ES-I3 (cell line): ENCODE data around the gene ABHD3.
"Not testable (repeated sequence)": the region's sequence is repeated elsewhere in the genome, so short reads cannot be mapped to it uniquely, and the experiment has no call there.

Experiments used
- H3K36me3 ChIP-seq: 2 replicates; pipeline ENCODE4 v1.6.1; 2013; ENCODE audit warnings: mild to moderate bottlenecking, low read length, control low read depth, moderate library complexity; ENCODE audit not compliant: insufficient read depth
- H3K4me1 ChIP-seq: 2 replicates; pipeline ENCODE4 v1.6.1; 2013; ENCODE audit warnings: mild to moderate bottlenecking, control low read depth, low read length; ENCODE audit not compliant: insufficient read depth
- H3K9ac ChIP-seq: 2 replicates; pipeline ENCODE4 v1.6.1; 2013; ENCODE audit warnings: low read depth, mild to moderate bottlenecking, low read length, moderate library complexity
- H3K9me3 ChIP-seq: 2 replicates; pipeline ENCODE4 v1.6.1; 2013; ENCODE audit warnings: mild to moderate bottlenecking, low read length, moderate library complexity; ENCODE audit not compliant: control insufficient read depth, insufficient read depth

The ABHD3 gene

GRCh38 chr18:21704603-21705364, at the start of gene ABHD3:
ABHD3 (minus strand) TSS chr18:21704774; CDS start chr18:21704665, 109 bp downstream.
- no peaks in the 10 kb centered on the region for H3K4me1 ChIP-seq
- peak within 1 kb of the TSS; percentile 76 for H3K9ac ChIP-seq
- H3K9me3 ChIP-seq = no peaks in the 10 kb centered on the region
- H3K36me3 ChIP-seq = no peaks in the 10 kb centered on the region

DNA sequence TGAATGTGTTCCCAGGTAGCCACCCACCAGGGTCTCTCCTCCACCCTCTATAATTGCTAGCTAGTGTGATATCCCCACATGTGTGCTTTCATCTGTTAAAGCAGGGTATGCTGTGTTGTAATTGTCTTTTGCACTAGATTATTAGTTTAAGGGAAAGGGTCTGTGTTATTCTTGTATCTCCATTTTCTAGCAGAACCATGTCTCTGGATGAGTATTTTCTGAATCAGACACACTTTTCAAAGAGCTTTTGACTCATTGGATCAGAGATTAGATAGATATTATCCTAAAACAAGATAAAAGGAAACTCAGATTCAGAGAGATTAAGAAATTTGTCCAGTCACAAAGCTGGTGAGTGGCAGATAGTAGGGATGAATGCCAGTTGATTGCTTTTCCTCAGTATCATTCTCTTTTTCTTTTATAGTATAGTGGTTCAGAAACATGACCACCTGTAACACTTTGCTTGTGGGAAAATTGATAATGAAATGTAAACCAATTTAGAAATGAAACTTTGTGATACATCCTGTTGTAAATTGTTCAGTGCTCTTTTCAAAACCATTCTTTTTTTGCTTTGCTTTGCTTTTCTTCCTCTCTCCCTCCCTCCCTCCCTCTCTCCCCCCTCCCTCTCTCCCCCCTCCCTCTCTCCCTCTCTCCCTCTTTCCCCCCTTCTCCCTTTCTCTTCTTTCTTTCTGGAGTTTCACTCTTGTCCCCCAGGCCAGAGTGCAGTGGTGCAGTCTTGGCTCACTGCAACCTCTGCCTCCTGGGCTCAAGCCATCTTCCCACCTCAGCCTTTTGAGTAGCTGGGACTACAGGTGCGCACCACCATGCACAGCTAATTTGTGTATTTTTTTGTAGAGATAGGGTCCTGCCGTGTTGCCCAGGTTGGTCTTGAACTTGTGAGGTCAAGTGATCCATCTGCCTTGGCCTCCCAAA, 43.5 kb upstream of the ABHD3 start:
- Histone ChIP-seq H3K9me3 (no peaks in the 10 kb centered on the region), H3K36me3 (no peaks in the 10 kb centered on the region), H3K9ac (no peak overlapping the region), H3K4me1 (peaks cover 10% of the 10 kb centered on the region)

DNA sequence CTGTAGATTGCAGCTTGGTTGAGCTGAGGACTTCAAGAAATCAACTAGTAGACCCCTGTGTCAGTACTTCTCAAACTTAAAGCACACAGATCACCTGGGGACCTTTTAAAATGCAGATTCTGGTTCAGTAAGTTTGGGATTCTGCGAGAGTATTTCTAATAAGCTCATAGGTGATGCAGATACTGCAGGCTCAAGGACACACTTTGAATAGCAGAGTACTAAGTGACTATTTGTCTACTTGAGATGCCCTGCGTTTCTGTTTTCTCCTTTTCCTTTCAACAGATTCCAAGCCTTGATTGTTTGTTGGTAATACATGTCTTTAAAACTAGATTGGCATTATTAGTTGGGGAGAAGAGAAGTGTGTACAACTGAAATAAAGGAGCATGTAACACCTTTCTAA, 42.7 kb upstream of the ABHD3 start:
- Histone ChIP-seq H3K36me3 (no peaks in the 10 kb centered on the region), H3K4me1 (peaks cover 10% of the 10 kb centered on the region), H3K9ac (no peak overlapping the region), H3K9me3 (no peaks in the 10 kb centered on the region)

GRCh38 chr18:21745231-21745630, 40.7 kb upstream of the ABHD3 start:
- H3K4me1 ChIP-seq = peaks cover 10% of the 10 kb centered on the region
- no peak overlapping the region for H3K9ac ChIP-seq
- no peaks in the 10 kb centered on the region for H3K9me3 ChIP-seq
- H3K36me3 ChIP-seq = no peaks in the 10 kb centered on the region

- peaks cover 10% of the 10 kb centered on the region for H3K4me1 ChIP-seq
Observed at GRCh38 chr18:21743166-21743832, 38.7 kb upstream of the ABHD3 start.

GRCh38 chr18:21742315-21742687, 37.7 kb upstream of the ABHD3 start:
- Histone ChIP-seq H3K4me1 (peaks cover 4% of the 10 kb centered on the region), H3K36me3 (no peaks in the 10 kb centered on the region), H3K9ac (peak overlapping the region; percentile 97; the same call in 1 of the 2 replicates), H3K9me3 (no peaks in the 10 kb centered on the region)

More at GRCh38 chr18:21743166-21743832, 38.7 kb upstream of the ABHD3 start:
- Histone ChIP-seq H3K9ac (no peak overlapping the region; the same call in 1 of the 2 replicates), H3K9me3 (no peaks in the 10 kb centered on the region), H3K36me3 (no peaks in the 10 kb centered on the region)

DNA sequence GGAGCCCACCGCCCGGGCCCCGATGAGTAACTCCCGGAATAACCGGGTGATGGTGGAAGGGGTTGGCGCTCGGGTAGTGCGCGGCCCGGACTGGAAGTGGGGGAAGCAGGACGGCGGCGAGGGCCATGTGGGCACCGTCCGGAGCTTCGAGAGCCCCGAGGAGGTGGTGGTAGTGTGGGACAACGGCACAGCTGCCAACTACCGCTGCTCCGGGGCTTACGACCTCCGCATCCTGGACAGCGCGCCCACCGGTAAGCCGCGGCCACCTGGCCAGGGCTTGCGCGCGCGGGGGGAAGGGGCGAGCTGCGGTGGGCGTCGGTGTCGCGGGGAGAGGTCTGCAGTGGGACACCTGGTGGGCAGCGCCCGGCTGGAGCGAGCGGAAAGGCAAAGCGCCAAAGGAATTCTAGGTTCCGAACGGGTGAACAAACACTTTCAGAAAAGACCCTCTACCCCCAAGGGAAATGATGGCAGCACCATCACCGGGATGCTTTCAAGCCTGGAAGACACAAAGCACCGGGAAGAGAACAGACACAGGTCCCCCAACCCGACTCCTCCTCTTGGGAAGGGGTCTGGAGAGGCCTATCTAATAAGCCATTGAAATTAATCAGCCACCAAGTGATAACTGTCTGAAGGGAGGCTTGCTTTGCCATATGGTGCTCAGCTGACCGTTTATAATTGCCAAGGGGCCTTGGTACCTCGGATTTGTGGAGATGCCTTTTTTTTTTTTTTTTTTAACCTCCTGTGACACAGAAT, 37.2 kb upstream of the ABHD3 start:
- Histone ChIP-seq H3K9ac (peak overlapping the region; percentile 97), H3K36me3 (no peaks in the 10 kb centered on the region), H3K4me1 (no peaks in the 10 kb centered on the region; the same call in 1 of the 2 replicates), H3K9me3 (no peaks in the 10 kb centered on the region)

- H3K36me3 ChIP-seq = no peaks in the 10 kb centered on the region
- H3K4me1 ChIP-seq = no peaks in the 10 kb centered on the region; the same call in 1 of the 2 replicates
- H3K9ac ChIP-seq = peak overlapping the region; percentile 97
- no peaks in the 10 kb centered on the region for H3K9me3 ChIP-seq
Observed at GRCh38 chr18:21741312-21741561, 36.7 kb upstream of the ABHD3 start.

DNA sequence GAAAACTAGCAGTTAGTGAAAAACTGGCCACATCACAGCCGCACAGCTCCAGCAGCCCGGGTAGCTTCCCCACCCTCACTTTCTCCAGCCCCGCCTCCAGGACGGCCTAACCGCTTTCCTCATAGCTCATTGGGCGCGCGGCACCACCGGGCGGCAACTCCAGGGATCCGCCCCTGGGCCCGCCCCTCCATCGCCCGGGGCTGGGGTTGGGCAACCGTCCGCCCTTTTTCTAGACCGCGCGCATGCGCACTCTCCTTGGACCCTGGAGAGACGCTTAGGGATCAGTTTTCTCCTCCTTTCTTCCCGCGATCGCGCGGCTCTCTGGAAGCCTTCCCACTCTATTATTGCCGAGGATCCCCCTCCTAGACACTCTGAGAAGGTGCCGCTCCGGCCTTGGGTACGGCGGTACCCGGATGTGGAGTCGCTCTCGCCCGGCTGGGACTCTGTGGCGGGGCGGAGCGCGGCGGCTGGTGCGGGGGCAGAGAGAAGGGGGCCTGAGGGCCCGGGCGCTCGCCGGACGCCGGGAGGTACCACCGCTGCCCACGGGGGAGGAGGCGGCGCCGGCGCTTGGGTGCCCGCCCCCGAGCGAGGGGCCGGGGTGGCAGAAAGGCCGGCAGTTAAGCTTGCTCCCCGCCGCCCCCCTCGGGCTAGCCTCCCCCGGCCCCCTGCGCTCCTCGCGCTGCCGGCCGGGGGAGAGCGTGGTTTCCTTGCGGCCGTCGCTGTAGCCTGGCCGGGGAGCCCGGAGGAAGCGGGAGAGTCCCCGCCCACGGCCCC, 36.2 kb upstream of the ABHD3 start, which contains the start of gene MIB1:
Gene MIB1 (plus strand): TSS at position 255 of the 774 bp plus-strand sequence. CDS start 792 bp downstream, outside the sequence.
- no peaks in the 10 kb centered on the region for H3K9me3 ChIP-seq
- peak within 1 kb of the TSS; percentile 97 for H3K9ac ChIP-seq
- no peaks in the 10 kb centered on the region for H3K36me3 ChIP-seq
- no peaks in the 10 kb centered on the region; the same call in 1 of the 2 replicates for H3K4me1 ChIP-seq

- no peaks in the 10 kb centered on the region for H3K9me3 ChIP-seq
- no peaks in the 10 kb centered on the region for H3K36me3 ChIP-seq
- peak overlapping the region; percentile 36; the same call in 1 of the 2 replicates for H3K9ac ChIP-seq
- H3K4me1 ChIP-seq = peaks cover 6% of the 10 kb centered on the region
Observed at GRCh38 chr18:21739604-21740537, 35.3 kb upstream of the ABHD3 start.

DNA sequence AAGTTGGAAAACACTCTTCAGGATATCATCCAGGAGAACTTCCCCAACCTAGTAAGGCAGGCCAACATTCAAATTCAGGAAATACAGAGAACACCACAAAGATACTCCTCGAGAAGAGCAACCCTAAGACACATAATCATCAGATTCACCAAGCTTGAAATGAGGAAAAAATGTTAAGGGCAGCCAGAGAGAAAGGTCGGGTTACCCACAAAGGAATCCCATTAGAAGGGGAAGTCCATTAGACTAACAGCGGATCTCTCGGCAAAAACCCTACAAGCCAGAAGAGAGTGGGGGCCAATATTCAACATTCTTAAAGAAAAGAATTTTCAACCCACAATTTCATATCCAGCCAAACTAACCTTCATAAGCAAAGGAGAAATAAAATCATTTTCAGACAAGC, 32.4 kb upstream of the ABHD3 start:
- not testable (repeated sequence) for H3K9ac ChIP-seq, H3K36me3 ChIP-seq, H3K4me1 ChIP-seq, H3K9me3 ChIP-seq

- Histone ChIP-seq H3K36me3 (no peaks in the 10 kb centered on the region), H3K9ac (no peak overlapping the region), H3K9me3 (no peaks in the 10 kb centered on the region), H3K4me1 (peaks cover 6% of the 10 kb centered on the region; the same call in 1 of the 2 replicates)
Observed at GRCh38 chr18:21735452-21736015, 31.0 kb upstream of the ABHD3 start.
